SK-N-MC (cell line): ENCODE measurements around the gene DPAGT1.
"Not testable (repeated sequence)": the region's sequence is repeated elsewhere in the genome, so short reads cannot be mapped to it uniquely, and the experiment has no call there.

ENCODE experiments used
- DNase-seq: peaks from one replicate; pipeline ENCODE4 v3.0.0-alpha.2; 2011; ENCODE audit warnings: low read depth, low spot score
- H3K27ac ChIP-seq: fragments of 200-600 bp; sonication (generic); 2 replicates; pipeline ENCODE4 v1.5.1; 2016; ENCODE audit warnings: mixed run types
- H3K36me3 ChIP-seq: fragments of 200-600 bp; sonication (generic); 2 replicates; pipeline ENCODE4 v1.6.1; 2017; ENCODE audit warnings: antibody characterized with exemption, low read length, mixed read lengths; ENCODE audit not compliant: insufficient read depth
- H3K4me3 ChIP-seq: fragments of 200-600 bp; sonication (generic); 2 replicates; pipeline ENCODE4 v1.5.1; 2016
- H3K9ac ChIP-seq: fragments of 200-600 bp; sonication (generic); 2 replicates; pipeline ENCODE4 v1.8.0; 2017; ENCODE audit warnings: mixed run types, mixed read lengths; ENCODE audit not compliant: insufficient read length
- H3K9me3 ChIP-seq: fragments of 200-600 bp; sonication (generic); 2 replicates; pipeline ENCODE4 v1.6.1; 2017; ENCODE audit warnings: low read depth, mild to moderate bottlenecking, antibody characterized with exemption, low read length, moderate library complexity, mixed read lengths
- EZH2 ChIP-seq: fragments of 200-600 bp; sonication (generic); IDR thresholded peaks from one replicate; pipeline ENCODE4 v1.6.1; 2017; ENCODE audit warnings: antibody characterized with exemption
- FOXP2 ChIP-seq: optimal IDR thresholded peaks from 2 replicates; pipeline ENCODE3; 2011; ENCODE audit warnings: mild to moderate bottlenecking, moderate library complexity; ENCODE audit not compliant: insufficient read depth; ENCODE audit errors: extremely low read length, control extremely low read depth
- POLR2AphosphoS5 ChIP-seq: IDR thresholded peaks from 2 replicates; pipeline ENCODE4 v1.6.1; 2012; ENCODE audit warnings: mild to moderate bottlenecking, low read depth, low read length, borderline replicate concordance

DPAGT1 gene

GRCh38 chr11:119101759-119102423 lies at the start of gene DPAGT1:
Gene DPAGT1 (minus strand): TSS chr11:119101853. CDS start chr11:119101655, 198 bp downstream.
- peak; percentile 89 for DNase-seq
- peak within 1 kb of the TSS; percentile 95 for H3K4me3 ChIP-seq
- 0 out of 2 replicates have a peak, but pooled peaks have one; percentile 40 for TF ChIP-seq POLR2AphosphoS5
- TF ChIP-seq FOXP2, result peak; percentile 78
- no peak for TF ChIP-seq EZH2
- peak within 1 kb of the TSS; percentile 96 for H3K9ac ChIP-seq
- H3K9me3 ChIP-seq, result no peaks in the 10 kb centered on the region
- peak within 1 kb of the TSS; percentile 100 for H3K27ac ChIP-seq
- H3K36me3 ChIP-seq, result peaks cover 23% of the 10 kb centered on the region

DNA sequence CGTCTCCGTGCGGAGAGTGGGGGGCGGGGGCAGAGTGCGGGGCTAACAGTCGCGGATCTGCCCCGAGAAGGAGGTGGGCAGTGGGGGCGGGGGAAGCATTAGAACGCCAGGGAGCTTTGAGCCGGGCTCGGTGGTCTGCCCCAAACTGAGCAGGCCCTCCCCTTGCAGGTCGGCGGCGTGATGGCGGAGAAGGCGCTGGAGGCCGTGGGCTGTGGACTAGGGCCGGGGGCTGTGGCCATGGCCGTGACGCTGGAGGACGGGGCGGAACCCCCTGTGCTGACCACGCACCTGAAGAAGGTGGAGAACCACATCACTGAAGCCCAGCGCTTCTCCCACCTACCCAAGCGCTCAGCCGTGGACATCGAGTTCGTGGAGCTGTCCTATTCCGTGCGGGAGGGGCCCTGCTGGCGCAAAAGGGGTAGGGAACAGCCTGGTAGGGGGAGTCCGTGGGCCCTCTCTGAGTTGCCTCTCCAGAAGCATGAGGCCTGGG lies 48.2 kb upstream of the DPAGT1 start:
- Histone ChIP-seq H3K9me3 (no peaks in the 10 kb centered on the region), H3K36me3 (no peaks in the 10 kb centered on the region), H3K4me3 (peak overlapping the region; percentile 79), H3K27ac (no peak overlapping the region), H3K9ac (no peak overlapping the region)
- TF ChIP-seq EZH2 (no peak), POLR2AphosphoS5 (no peak), FOXP2 (no peak)
- no peak for DNase-seq

GRCh38 chr11:119149018-119149785 lies 47.5 kb upstream of the DPAGT1 start, which contains the start of gene ABCG4:
Gene ABCG4 (plus strand): TSS chr11:119149052. CDS start chr11:119149966, 914 bp downstream.
- no peaks in the 10 kb centered on the region for H3K9me3 ChIP-seq
- no peak within 1 kb of the TSS for H3K27ac ChIP-seq
- TF ChIP-seq FOXP2 (no peak), EZH2 (no peak), POLR2AphosphoS5 (no peak)
- H3K4me3 ChIP-seq, result peak within 1 kb of the TSS; percentile 79
- no peaks in the 10 kb centered on the region for H3K36me3 ChIP-seq
- no peak within 1 kb of the TSS for H3K9ac ChIP-seq
- DNase-seq, result no peak

DNA sequence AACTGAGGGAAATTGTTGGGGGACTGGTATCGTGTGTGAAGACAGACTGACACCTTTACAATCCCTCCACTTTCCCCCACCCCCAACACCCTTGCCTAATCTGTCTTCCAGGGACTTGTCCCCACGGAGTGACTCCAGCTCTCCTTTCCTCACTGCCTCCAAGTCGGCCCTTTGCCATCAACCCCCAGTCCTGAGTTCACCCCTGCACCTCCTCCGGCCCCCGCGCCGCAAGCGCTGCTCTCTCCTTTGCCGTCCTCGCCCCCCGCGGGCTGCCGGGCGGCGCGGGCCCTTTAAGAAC lies 47.0 kb upstream of the DPAGT1 start:
- no peak for DNase-seq
- Histone ChIP-seq H3K9ac (no peak overlapping the region), H3K4me3 (peak overlapping the region; percentile 79), H3K9me3 (no peaks in the 10 kb centered on the region), H3K27ac (no peak overlapping the region), H3K36me3 (no peaks in the 10 kb centered on the region)
- TF ChIP-seq FOXP2, result no peak
- TF ChIP-seq EZH2, result no peak
- TF ChIP-seq POLR2AphosphoS5, result no peak

GRCh38 chr11:119147604-119148333 lies 46.1 kb upstream of the DPAGT1 start:
- Histone ChIP-seq H3K36me3 (no peaks in the 10 kb centered on the region), H3K9ac (no peak overlapping the region), H3K9me3 (no peaks in the 10 kb centered on the region), H3K4me3 (no peak overlapping the region), H3K27ac (no peak overlapping the region)
- no peak for DNase-seq
- TF ChIP-seq FOXP2 (no peak), POLR2AphosphoS5 (no peak), EZH2 (no peak)

DNA sequence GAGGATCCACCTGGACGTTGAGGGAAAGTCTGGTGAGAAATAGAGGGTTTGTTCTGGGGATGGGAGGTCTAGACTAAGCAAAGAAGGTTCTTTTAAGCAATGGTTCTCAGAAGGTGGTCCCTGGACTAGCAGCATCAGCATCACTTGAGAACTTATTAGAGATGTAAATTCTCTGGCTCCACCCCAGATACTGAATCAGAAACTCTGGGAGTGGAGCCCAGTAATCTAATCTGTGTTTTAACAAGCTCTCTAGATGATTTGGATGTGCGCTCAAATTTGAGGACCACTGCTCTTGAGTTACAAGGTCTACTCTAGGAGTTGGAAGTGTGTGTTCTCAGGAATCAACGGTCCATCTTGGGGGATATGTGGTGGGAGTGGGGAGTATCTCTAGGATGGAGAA lies 43.9 kb upstream of the DPAGT1 start:
- TF ChIP-seq EZH2, result no peak
- TF ChIP-seq POLR2AphosphoS5, result no peak
- no peak for TF ChIP-seq FOXP2

GRCh38 chr11:119144825-119145486 lies 43.3 kb upstream of the DPAGT1 start:
- H3K27ac ChIP-seq, result no peak overlapping the region
- H3K9me3 ChIP-seq, result no peaks in the 10 kb centered on the region
- H3K36me3 ChIP-seq, result no peaks in the 10 kb centered on the region
- DNase-seq, result no peak
- TF ChIP-seq FOXP2 (no peak), EZH2 (no peak), POLR2AphosphoS5 (no peak)
- no peak overlapping the region for H3K9ac ChIP-seq
- no peak overlapping the region for H3K4me3 ChIP-seq

More for the DNA sequence above, 43.9 kb upstream of the DPAGT1 start:
- Histone ChIP-seq H3K4me3 (no peak overlapping the region), H3K9ac (no peak overlapping the region), H3K36me3 (no peaks in the 10 kb centered on the region), H3K9me3 (no peaks in the 10 kb centered on the region), H3K27ac (no peak overlapping the region)
- no peak for DNase-seq

DNA sequence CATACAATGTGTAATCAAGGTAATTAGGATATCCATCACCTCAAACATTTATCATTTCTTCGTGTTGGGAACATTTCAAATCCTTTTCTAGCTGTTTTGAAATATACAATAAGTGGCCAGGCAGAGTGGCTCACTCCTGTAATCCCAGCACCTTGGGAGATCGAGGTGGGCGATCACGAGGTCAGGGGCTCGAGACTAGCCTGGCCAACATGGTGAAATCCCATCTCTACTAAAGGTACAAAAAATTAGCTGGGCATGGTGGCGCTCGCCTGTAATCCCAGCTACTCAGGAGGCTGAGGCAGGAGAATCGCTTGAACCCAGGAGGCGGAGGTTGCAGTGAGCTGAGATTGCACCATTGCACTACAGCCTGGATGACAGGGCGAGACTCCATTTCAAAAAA lies 37.6 kb upstream of the DPAGT1 start:
- H3K9me3 ChIP-seq, H3K4me3 ChIP-seq, H3K36me3 ChIP-seq, DNase-seq, H3K27ac ChIP-seq, H3K9ac ChIP-seq: not testable (repeated sequence)
